ENCODE results near the gene STK10. TPM values are rescaled to one million over a fixed set of nuclear protein-coding genes. Genes with fewer than 3 reads are reported as not detected.
"Not testable (repeated sequence)": the region's sequence is repeated elsewhere in the genome, so short reads cannot be mapped to it uniquely, and the experiment has no call there.

Gene STK10
- total RNA-seq, 2 experiments from 2014 or later, result 83.1 to 144 TPM

DNA sequence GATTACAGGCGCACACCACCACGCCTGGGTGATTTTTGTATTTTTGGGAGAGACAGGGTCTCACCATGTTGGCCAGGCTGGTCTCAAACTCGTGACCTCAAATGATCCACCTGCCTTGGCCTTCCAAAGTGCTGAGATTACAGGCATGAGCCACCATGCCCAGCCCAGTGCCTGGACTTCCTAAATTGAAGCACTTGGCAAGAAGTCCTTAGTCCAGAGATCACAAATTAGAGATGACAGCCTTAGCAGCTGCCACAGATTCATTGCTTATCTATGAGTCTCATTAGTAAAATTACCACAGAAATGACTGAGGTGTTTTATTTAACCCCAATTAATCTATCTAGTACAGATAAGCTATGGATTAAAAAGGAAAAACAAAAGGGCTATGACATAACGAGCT is 25.1 kb upstream of the STK10 start:
- CTCF ChIA-PET, result interaction anchor here (0.7 kb wide), 1 partner anchor 1098 kb away, joined by 4 read pairs; no protein-coding TSS in a partner anchor
- Mint-ChIP-seq H3K27ac (no peak overlapping the region), H3K36me3 (ENCODE audit: low read depth) (peaks cover 32% of the 10 kb centered on the region), H3K9me3 (ENCODE audit: low read depth) (no peaks in the 10 kb centered on the region), H3K4me1 (peaks cover 3% of the 10 kb centered on the region), H3K27me3 (no peaks in the 10 kb centered on the region), H3K4me3 (no peak overlapping the region)
- DNase-seq (no peak), ATAC-seq (no peak)
- POLR2A ChIA-PET, result no interaction called here
- intact Hi-C loops (cut with DNase I, micrococcal nuclease), result no loop called here

DNA sequence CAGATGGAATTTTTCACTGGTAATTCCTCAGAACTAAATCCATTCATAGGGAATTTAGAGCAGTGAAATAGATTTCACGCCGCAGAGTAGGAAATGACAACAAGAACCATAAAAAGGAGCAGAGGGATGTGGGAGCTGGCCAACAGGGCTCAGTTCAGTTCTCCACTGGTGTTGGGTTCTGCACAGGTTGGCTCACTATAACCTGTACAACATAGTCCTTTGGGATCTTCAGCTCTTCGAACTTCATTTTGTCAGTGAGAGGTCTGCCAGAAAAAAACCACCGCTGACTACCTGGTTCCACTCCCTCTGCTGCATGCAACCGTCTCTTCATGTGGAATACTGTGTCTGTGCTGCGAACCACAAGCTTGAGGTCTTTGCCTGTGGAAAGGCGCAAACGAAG is 23.7 kb upstream of the STK10 start:
- DNase-seq, result no peak
- ChIA-PET POLR2A (no interaction called here), CTCF (interaction anchor here (2.0 kb wide), 1 partner anchor 23 kb away, joined by 6 read pairs; the partner anchor contains the start of gene STK10)
- H3K4me1 Mint-ChIP-seq, result peaks cover 4% of the 10 kb centered on the region
- H3K9me3 Mint-ChIP-seq (ENCODE audit: low read depth), result no peaks in the 10 kb centered on the region
- no peak overlapping the region for H3K4me3 Mint-ChIP-seq
- H3K36me3 Mint-ChIP-seq (ENCODE audit: low read depth), result peaks cover 24% of the 10 kb centered on the region
- no peaks in the 10 kb centered on the region for H3K27me3 Mint-ChIP-seq
- H3K27ac Mint-ChIP-seq, result no peak overlapping the region
- intact Hi-C loops (cut with DNase I, micrococcal nuclease), result no loop called here
- ATAC-seq, result no peak

DNA sequence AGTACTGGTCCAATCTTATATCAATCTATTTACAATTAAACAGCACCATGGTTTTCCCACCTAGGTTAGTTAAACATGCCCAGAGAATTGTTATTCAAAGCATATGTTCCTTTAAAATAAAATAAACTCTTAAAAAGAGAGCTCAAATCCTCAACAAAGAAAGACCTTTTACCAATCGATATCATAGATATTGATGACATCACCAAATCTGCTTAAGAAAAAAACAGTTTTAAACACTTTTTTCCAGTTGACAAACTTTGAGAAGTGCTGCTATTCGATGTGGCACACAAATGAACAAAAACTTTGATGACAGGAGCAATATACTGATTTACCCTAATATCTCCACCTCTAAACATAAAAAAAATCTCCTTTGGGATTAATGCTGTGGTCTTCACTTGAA is 21.7 kb upstream of the STK10 start:
- H3K4me3 Mint-ChIP-seq, result no peak overlapping the region
- POLR2A ChIA-PET, result no interaction called here

DNA sequence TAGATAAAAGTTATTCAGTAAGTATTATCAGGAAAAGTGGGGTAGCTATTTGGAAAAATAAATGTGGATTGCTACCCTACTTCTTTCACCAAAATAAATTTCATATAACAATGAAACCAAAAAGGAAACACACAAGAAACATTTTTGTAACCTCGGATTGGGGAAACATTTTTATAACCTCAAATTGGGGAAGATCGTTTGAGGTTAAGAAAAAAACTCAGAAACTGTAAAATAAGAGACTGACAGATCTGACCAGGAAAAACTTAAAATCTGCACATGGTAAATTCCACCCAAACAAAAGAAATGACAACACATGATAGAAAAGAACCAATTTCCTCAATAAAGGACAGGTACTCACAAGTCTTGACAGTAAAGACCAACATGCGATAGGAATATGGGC is 19.5 kb upstream of the STK10 start:
- Mint-ChIP-seq H3K27ac (no peak overlapping the region), H3K36me3 (ENCODE audit: low read depth) (peaks cover 17% of the 10 kb centered on the region), H3K9me3 (ENCODE audit: low read depth) (no peaks in the 10 kb centered on the region), H3K4me3 (no peak overlapping the region), H3K4me1 (peaks cover 4% of the 10 kb centered on the region), H3K27me3 (no peaks in the 10 kb centered on the region)
- ChIA-PET POLR2A (no interaction called here), CTCF (interaction anchor here (0.8 kb wide), 1 partner anchor 86 kb away, joined by 3 read pairs; no protein-coding TSS in a partner anchor)
- no peak for ATAC-seq
- intact Hi-C loops (cut with DNase I, micrococcal nuclease), result no loop called here
- DNase-seq, result no peak

More for the DNA sequence above, 21.7 kb upstream of the STK10 start:
- Mint-ChIP-seq H3K4me1 (peaks cover 4% of the 10 kb centered on the region), H3K27me3 (no peaks in the 10 kb centered on the region), H3K36me3 (ENCODE audit: low read depth) (peaks cover 17% of the 10 kb centered on the region), H3K9me3 (ENCODE audit: low read depth) (no peaks in the 10 kb centered on the region), H3K27ac (no peak overlapping the region)
- intact Hi-C loops (cut with DNase I, micrococcal nuclease), result no loop called here
- DNase-seq, result no peak
- CTCF ChIA-PET, result no interaction called here
- ATAC-seq, result no peak

DNA sequence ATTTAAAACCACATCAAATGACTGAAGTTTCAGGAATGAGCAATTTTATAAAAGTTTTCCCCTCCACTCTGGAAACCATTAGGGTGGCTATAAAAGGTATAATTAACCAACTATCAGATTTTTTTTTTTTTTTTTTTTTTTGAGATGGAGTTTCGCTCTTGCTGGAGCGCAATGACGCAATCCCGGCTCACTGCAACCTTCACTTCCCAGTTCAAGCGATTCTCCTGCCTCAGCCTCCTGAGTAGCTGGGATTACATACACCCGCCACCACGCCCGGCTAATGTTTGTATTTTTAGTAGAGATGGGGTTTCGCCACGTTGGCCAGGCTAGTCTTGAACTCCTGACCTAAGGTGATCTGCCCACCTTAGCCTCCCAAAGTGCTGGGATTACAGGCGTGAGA is 18.0 kb upstream of the STK10 start:
- ATAC-seq; intact Hi-C loops (cut with DNase I, micrococcal nuclease); CTCF ChIA-PET; H3K4me3 Mint-ChIP-seq; H3K27me3 Mint-ChIP-seq; H3K27ac Mint-ChIP-seq; H3K9me3 Mint-ChIP-seq (ENCODE audit: low read depth); H3K36me3 Mint-ChIP-seq (ENCODE audit: low read depth); DNase-seq; H3K4me1 Mint-ChIP-seq; POLR2A ChIA-PET: not testable (repeated sequence)

DNA sequence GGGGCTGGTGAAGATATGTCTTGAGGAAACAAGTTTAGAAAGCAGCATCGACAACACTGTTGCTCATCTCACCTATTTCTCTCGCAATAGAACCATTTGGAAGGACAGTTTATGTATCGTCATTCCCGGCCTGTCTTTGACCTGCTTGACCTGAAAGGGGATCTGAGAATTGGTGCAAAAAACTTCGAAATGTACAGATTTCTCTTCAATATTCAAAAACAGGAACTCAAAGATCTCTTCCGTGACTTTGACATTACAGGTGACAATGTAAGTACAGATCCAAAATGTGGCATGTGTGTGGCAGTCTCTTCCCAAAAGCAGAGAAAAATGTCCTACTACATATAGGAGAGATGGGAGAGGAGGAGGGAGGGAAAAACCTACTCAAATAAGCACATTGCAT is 12.5 kb upstream of the STK10 start:
- ChIA-PET POLR2A (no interaction called here), CTCF (interaction anchor here (2.2 kb wide), 1 partner anchor 11 kb away, joined by 21 read pairs; the partner anchor contains the start of gene STK10)
- ATAC-seq (no peak), DNase-seq (no peak)
- H3K27ac Mint-ChIP-seq, result no peak overlapping the region
- H3K4me3 Mint-ChIP-seq, result no peak overlapping the region
- peaks cover 3% of the 10 kb centered on the region for H3K27me3 Mint-ChIP-seq
- H3K9me3 Mint-ChIP-seq (ENCODE audit: low read depth), result no peaks in the 10 kb centered on the region
- intact Hi-C loops (cut with DNase I, micrococcal nuclease), result no loop called here
- no peaks in the 10 kb centered on the region for H3K4me1 Mint-ChIP-seq
- no peaks in the 10 kb centered on the region for H3K36me3 Mint-ChIP-seq (ENCODE audit: low read depth)

DNA sequence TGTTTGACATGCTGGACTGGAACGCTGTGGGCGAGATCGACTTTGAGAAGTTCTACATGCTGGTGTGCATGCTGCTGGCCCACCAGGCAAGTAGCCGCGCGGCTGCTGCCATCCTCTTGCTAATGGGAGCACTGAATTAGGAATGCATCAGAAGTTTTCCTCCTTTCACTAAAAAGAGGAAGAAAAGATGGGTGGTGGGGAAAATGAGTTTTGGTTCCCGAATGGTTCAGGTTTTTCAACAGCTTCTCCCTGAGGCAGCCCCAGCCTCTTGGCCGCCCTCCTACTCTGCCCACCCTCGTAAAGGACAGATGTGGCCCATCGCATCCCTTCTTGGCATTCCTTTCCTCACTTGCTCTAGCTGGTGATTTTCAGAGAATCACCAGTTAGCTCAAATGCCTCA is 11.4 kb upstream of the STK10 start:
- DNase-seq (no peak), ATAC-seq (no peak)
- ChIA-PET POLR2A (no interaction called here), CTCF (interaction anchor here (0.6 to 2.2 kb wide), 2 partner anchors 10 to 103 kb away, joined by 3 to 21 read pairs; partner anchors contain the start of gene STK10)
- Mint-ChIP-seq H3K4me1 (no peaks in the 10 kb centered on the region), H3K36me3 (ENCODE audit: low read depth) (no peaks in the 10 kb centered on the region), H3K9me3 (ENCODE audit: low read depth) (no peaks in the 10 kb centered on the region), H3K27ac (no peak overlapping the region), H3K4me3 (no peak overlapping the region), H3K27me3 (peaks cover 3% of the 10 kb centered on the region)
- intact Hi-C loops (cut with DNase I, micrococcal nuclease), result no loop called here

DNA sequence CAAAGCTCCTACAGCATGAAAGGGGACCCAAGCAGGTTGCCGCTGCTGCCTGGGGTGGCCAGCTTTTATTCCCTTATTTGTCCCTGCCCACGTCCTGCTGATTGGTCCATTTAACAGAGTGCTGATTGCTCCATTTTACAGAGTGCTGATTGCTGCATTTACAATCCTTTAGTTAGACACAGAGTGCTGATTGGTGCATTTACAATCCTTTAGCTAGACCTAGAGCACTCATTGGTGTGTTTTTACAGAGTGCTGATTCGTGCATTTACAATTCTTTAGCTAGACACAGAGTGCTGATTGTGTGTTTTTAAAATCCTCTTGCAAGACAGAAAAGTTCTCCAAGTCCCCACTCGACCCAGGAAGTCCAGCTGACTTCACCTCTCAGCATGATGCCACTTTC is 9.8 kb upstream of the STK10 start:
- H3K4me3 Mint-ChIP-seq; H3K9me3 Mint-ChIP-seq (ENCODE audit: low read depth); H3K27ac Mint-ChIP-seq; H3K4me1 Mint-ChIP-seq; DNase-seq; intact Hi-C loops (cut with DNase I, micrococcal nuclease); H3K36me3 Mint-ChIP-seq (ENCODE audit: low read depth); POLR2A ChIA-PET; ATAC-seq; H3K27me3 Mint-ChIP-seq: not testable (repeated sequence)
- CTCF ChIA-PET, result interaction anchor here (0.6 to 1.2 kb wide), 4 partner anchors 12 to 201 kb away, joined by 3 read pairs; no protein-coding TSS in a partner anchor

DNA sequence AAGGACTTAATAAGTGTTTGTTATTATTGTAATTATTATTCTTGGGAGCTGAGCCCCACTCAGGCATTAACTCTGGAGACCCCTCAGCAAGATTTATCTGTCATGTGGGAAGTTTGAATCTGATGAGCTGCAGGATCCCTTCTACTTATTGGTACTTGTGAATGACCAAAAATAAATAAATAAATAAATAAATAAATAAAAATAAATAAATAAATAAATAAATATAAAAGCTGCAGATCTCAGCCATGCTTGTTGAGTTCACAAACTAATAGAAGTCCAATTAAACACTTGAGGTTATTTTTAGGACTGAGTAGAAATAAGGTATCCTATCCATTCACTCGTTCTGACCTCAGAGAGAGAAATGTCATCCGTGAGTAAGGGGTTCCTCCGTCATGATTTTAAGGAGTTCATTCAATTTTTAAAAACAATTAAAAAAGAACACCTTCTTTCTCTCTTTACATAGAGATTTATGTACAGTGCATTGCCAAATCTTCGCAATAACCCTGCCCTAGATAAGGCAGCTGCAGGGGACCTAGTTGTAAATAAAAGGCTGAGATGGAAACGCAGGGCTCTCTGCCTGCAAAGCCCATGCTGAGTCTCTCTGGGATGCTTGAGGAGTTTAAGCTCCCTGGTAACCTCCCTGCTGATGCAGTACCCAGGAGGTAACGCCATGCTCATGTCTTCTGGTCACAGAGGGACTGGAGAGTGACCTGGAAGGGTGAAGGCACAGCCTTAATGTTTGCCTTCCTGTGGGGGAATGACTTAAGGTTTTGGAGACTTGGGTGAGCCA is 7.2 kb upstream of the STK10 start:
- Mint-ChIP-seq H3K27ac (no peak overlapping the region), H3K36me3 (ENCODE audit: low read depth) (no peaks in the 10 kb centered on the region), H3K27me3 (peaks cover 3% of the 10 kb centered on the region), H3K4me3 (no peak overlapping the region), H3K4me1 (no peaks in the 10 kb centered on the region), H3K9me3 (ENCODE audit: low read depth) (no peaks in the 10 kb centered on the region)
- DNase-seq, result no peak
- ChIA-PET POLR2A (interaction anchor here (0.5 kb wide), 1 partner anchor 21 kb away, joined by 3 read pairs; no protein-coding TSS in a partner anchor), CTCF (interaction anchor here (0.6 to 1.2 kb wide), 2 partner anchors 189 to 283 kb away, joined by 3 read pairs; partner anchors contain the start of gene FBXW11)
- no peak for ATAC-seq
- intact Hi-C loops (cut with DNase I, micrococcal nuclease), result no loop called here

DNA sequence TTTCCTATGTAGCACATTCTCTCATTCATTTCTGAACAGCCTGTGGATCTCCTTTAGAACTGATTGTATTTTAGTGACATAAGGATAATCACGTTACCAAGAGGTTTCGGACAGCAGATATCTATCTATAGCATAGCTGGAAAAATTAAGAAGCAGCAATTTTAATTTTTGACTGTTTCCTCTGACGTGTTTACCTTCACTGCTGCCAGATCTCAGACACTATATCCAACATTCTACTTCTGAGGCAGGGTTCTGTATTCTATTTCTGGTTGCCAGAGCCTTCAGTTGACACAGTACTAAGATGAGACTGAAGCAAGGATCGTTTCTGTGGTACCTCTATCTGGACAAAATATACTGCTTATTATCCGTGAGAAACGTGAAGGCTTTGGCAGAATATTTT is 5.8 kb upstream of the STK10 start, which contains the start of gene EFCAB9:
EFCAB9 (plus strand) TSS at position 301 of the 400 bp plus-strand sequence; CDS start at position 302, 1 bp downstream.
- ATAC-seq (no peak), DNase-seq (no peak)
- POLR2A ChIA-PET, result no interaction called here
- H3K27me3 Mint-ChIP-seq, result peaks cover 3% of the 10 kb centered on the region
- H3K4me3 Mint-ChIP-seq, result no peak within 1 kb of the TSS
- H3K27ac Mint-ChIP-seq, result no peak within 1 kb of the TSS
- H3K9me3 Mint-ChIP-seq (ENCODE audit: low read depth), result no peaks in the 10 kb centered on the region
- intact Hi-C loops (cut with DNase I, micrococcal nuclease), result no loop called here
- H3K36me3 Mint-ChIP-seq (ENCODE audit: low read depth), result no peaks in the 10 kb centered on the region
- H3K4me1 Mint-ChIP-seq, result no peaks in the 10 kb centered on the region
- CTCF ChIA-PET, result interaction anchor here (0.6 kb wide), 1 partner anchor 771 kb away, joined by 3 read pairs; no protein-coding TSS in a partner anchor

DNA sequence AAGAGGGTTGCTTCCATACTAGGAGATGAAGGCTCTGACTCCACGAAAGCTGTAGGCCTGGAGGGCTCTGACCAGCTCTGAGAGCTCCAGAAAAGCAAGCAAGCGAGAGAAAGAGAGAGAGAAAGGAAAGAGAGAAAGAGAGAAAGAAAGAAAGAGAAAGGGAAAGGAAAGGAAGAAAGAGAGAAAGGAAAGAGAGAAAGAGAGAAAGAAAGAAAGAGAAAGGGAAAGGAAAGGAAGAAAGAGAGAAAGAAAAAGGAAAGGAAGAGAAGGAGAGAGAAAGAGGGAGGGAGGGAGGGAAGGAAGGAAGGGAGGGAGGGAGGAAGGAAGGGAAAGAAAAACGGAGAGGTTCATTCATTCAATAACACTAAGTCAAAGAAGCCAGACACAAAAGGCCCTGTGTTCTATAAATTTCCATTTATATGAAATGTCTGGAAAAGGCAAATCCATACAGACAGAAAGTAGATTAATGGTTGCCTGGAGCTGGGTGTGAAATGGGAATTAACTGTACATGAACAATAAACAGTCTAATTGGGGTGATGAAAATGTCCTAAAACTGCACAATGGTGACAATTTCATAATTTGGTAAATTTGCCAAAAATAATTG is 1.8 kb upstream of the STK10 start:
- H3K27me3 Mint-ChIP-seq, result no peaks in the 10 kb centered on the region
- no peak overlapping the region for H3K27ac Mint-ChIP-seq
- DNase-seq (no peak), ATAC-seq (no peak)
- ChIA-PET CTCF (interaction anchor here (0.6 to 4.2 kb wide), 15 partner anchors 9 to 594 kb away, joined by 3 to 51 read pairs (median 5); partner anchors contain the start of gene FBXW11), POLR2A (no interaction called here)
- intact Hi-C loops (cut with DNase I, micrococcal nuclease), result loop anchor here (2.0 to 10.0 kb wide), 6 partner anchors 85 to 1855 kb away; no protein-coding TSS in a partner anchor
- no peak overlapping the region for H3K4me3 Mint-ChIP-seq
- peaks cover 12% of the 10 kb centered on the region for H3K4me1 Mint-ChIP-seq
- H3K9me3 Mint-ChIP-seq (ENCODE audit: low read depth), result no peaks in the 10 kb centered on the region
- peaks cover 17% of the 10 kb centered on the region for H3K36me3 Mint-ChIP-seq (ENCODE audit: low read depth)

Measured in activated CD4-positive, alpha-beta T cell treated with anti-CD3 and anti-CD28 coated beads for 36 hours (primary cell).